GM10266 (cell line): ENCODE data around the gene CYB5A.

ENCODE experiments used
- DNase-seq: peaks from one replicate; pipeline ENCODE4 v3.0.0; 2012; ENCODE audit errors: extremely low spot score
- CTCF ChIP-seq: IDR thresholded peaks from 2 replicates; pipeline ENCODE4 v1.5.1; 2012; ENCODE audit warnings: mild to moderate bottlenecking, low read depth; ENCODE audit not compliant: control insufficient read depth, insufficient read depth; ENCODE audit errors: missing control alignments

CYB5A gene

GRCh38 chr18:74268175-74268574, 23.6 kb downstream of the CYB5A start:
- TF ChIP-seq CTCF, result no peak
- no peak for DNase-seq

- no peak for DNase-seq
- TF ChIP-seq CTCF, result no peak
Observed at GRCh38 chr18:74266161-74266560, 25.6 kb downstream of the CYB5A start.

GRCh38 chr18:74265546-74266098, 26.1 kb downstream of the CYB5A start:
- DNase-seq, result no peak
- no peak for TF ChIP-seq CTCF

- TF ChIP-seq CTCF, result no peak
- peak; percentile 58 for DNase-seq
Observed at GRCh38 chr18:74264303-74265020, 27.3 kb downstream of the CYB5A start.

- TF ChIP-seq CTCF, result no peak
- no peak for DNase-seq
Observed at GRCh38 chr18:74261053-74261713, 30.6 kb downstream of the CYB5A start.

- no peak for TF ChIP-seq CTCF
- no peak for DNase-seq
Observed at GRCh38 chr18:74259347-74259746, 32.4 kb downstream of the CYB5A start.

GRCh38 chr18:74257083-74257482, 34.7 kb downstream of the CYB5A start:
- no peak for DNase-seq
- TF ChIP-seq CTCF, result no peak
